Lower lobe of right lung (tissue), 2 donors: ENCODE results near the gene OXCT2. TPM values are rescaled to one million over a fixed set of nuclear protein-coding genes. Genes with fewer than 3 reads are reported as not detected.
"Not testable (repeated sequence)": the region's sequence is repeated elsewhere in the genome, so short reads cannot be mapped to it uniquely, and the experiment has no call there.

Experiments used
- ATAC-seq, 2 donors: fragments of 200-7000 bp; cut with Tn5 transposase; one replicate each; pipeline ENCODE4 v1.9.1; 2020 to 2022; ENCODE audit warnings: mild to moderate bottlenecking in 2 of 2, moderate library complexity in 2 of 2
- DNase-seq: peaks from one replicate; pipeline ENCODE4 v3.0.0-alpha.2; 2020
- H3K27ac ChIP-seq: fragments of 200-600 bp; one replicate; pipeline ENCODE4 v1.8.0; 2022
- H3K27me3 ChIP-seq: fragments of 200-600 bp; one replicate; pipeline ENCODE4 v1.8.0; 2022; ENCODE audit warnings: low read depth
- H3K36me3 ChIP-seq: fragments of 200-600 bp; one replicate; pipeline ENCODE4 v1.8.0; 2022; ENCODE audit warnings: mild to moderate bottlenecking
- H3K4me1 ChIP-seq: fragments of 200-600 bp; one replicate; pipeline ENCODE4 v1.8.0; 2022
- H3K4me3 ChIP-seq: fragments of 200-600 bp; one replicate; pipeline ENCODE4 v1.8.0; 2022; ENCODE audit warnings: mild to moderate bottlenecking
- H3K9me3 ChIP-seq: fragments of 200-600 bp; one replicate; pipeline ENCODE4 v1.8.0; 2022
- CTCF ChIP-seq: fragments of 200-600 bp; IDR thresholded peaks from one replicate; pipeline ENCODE4 v1.8.0; 2022; ENCODE audit warnings: antibody characterized with exemption, mild to moderate bottlenecking
- intact Hi-C: fragments of 100-400 bp; cut with DNase I; formaldehyde crosslinking; loops from one replicate; pipeline ENCODE4 v1.11.0; 2022
- total RNA-seq: library from RNA; stranded (reverse); fragmentation: NEBNext Ultra II Directional; extraction: Animal tissue kit (Norgen Biotek cat#: 25700); gene quantifications from one replicate; pipeline ENCODE4 v1.2.1, GENCODE V29; 2021
- donor health status: DM: no; HTN: yes; CAD: no; lungs with severe emphysema.

Gene OXCT2
- total RNA-seq, 1 donor from 2014 or later = 0.47 TPM

GRCh38 chr1:39779137-39779536 is 8.0 kb upstream of the OXCT2 start:
- no peak for TF ChIP-seq CTCF
- Histone ChIP-seq H3K4me1 (no peaks in the 10 kb centered on the region), H3K36me3 (no peaks in the 10 kb centered on the region), H3K27me3 (no peaks in the 10 kb centered on the region), H3K27ac (no peak overlapping the region), H3K4me3 (no peak overlapping the region), H3K9me3 (no peaks in the 10 kb centered on the region)
- intact Hi-C loops = no loop called here
- ATAC-seq (no peak), DNase-seq (peak; percentile 10)

- H3K27ac ChIP-seq, intact Hi-C loops, H3K4me3 ChIP-seq, DNase-seq, H3K9me3 ChIP-seq, ATAC-seq, H3K4me1 ChIP-seq, H3K27me3 ChIP-seq, H3K36me3 ChIP-seq: not testable (repeated sequence)
Observed at GRCh38 chr1:39778463-39779099, 7.4 kb upstream of the OXCT2 start.

- H3K36me3 ChIP-seq, H3K27me3 ChIP-seq, H3K4me3 ChIP-seq, intact Hi-C loops, H3K27ac ChIP-seq, H3K4me1 ChIP-seq, H3K9me3 ChIP-seq, ATAC-seq: not testable (repeated sequence)
- peak; percentile 28 for DNase-seq
Observed at GRCh38 chr1:39777896-39778295, 6.7 kb upstream of the OXCT2 start.

- no peaks in the 10 kb centered on the region for H3K9me3 ChIP-seq
- intact Hi-C loops = no loop called here
- H3K27me3 ChIP-seq = no peaks in the 10 kb centered on the region
- no peak for DNase-seq
- no peak overlapping the region for H3K4me3 ChIP-seq
- no peak overlapping the region for H3K27ac ChIP-seq
- no peak for TF ChIP-seq CTCF
- H3K4me1 ChIP-seq = no peaks in the 10 kb centered on the region
- no peaks in the 10 kb centered on the region for H3K36me3 ChIP-seq
- no peak for ATAC-seq
Observed at GRCh38 chr1:39777306-39777705, 6.2 kb upstream of the OXCT2 start.

- Histone ChIP-seq H3K9me3 (no peaks in the 10 kb centered on the region), H3K36me3 (no peaks in the 10 kb centered on the region), H3K27me3 (no peaks in the 10 kb centered on the region), H3K4me3 (no peak overlapping the region), H3K27ac (no peak overlapping the region), H3K4me1 (no peaks in the 10 kb centered on the region)
- DNase-seq = no peak
- intact Hi-C loops = no loop called here
- no peak for TF ChIP-seq CTCF
- no peak for ATAC-seq
Observed at GRCh38 chr1:39776886-39777285, 5.7 kb upstream of the OXCT2 start.

GRCh38 chr1:39776400-39776713 is 5.2 kb upstream of the OXCT2 start:
- intact Hi-C loops = no loop called here
- H3K27me3 ChIP-seq = peaks cover under 1% of the 10 kb centered on the region
- H3K4me1 ChIP-seq = no peaks in the 10 kb centered on the region
- H3K4me3 ChIP-seq = no peak overlapping the region
- TF ChIP-seq CTCF = no peak
- no peaks in the 10 kb centered on the region for H3K9me3 ChIP-seq
- ATAC-seq = peak in 1 of 2 donors; percentile 20
- H3K36me3 ChIP-seq = no peaks in the 10 kb centered on the region
- peak; percentile 29 for DNase-seq
- no peak overlapping the region for H3K27ac ChIP-seq

- ATAC-seq = peak in 1 of 2 donors; percentile 29
- DNase-seq = peak; percentile 22
- not testable (repeated sequence) for H3K4me3 ChIP-seq
Observed at GRCh38 chr1:39775676-39776399, 4.7 kb upstream of the OXCT2 start.

GRCh38 chr1:39775141-39775540 is 4.0 kb upstream of the OXCT2 start:
- H3K36me3 ChIP-seq, ATAC-seq, H3K4me3 ChIP-seq, H3K27me3 ChIP-seq, H3K4me1 ChIP-seq, H3K9me3 ChIP-seq, H3K27ac ChIP-seq, intact Hi-C loops: not testable (repeated sequence)
- peak; percentile 11 for DNase-seq

More at GRCh38 chr1:39775676-39776399, 4.7 kb upstream of the OXCT2 start:
- H3K4me1 ChIP-seq, intact Hi-C loops, H3K27ac ChIP-seq, H3K9me3 ChIP-seq, H3K27me3 ChIP-seq, H3K36me3 ChIP-seq: not testable (repeated sequence)

- H3K4me1 ChIP-seq, ATAC-seq, H3K9me3 ChIP-seq, DNase-seq, H3K36me3 ChIP-seq, intact Hi-C loops, H3K4me3 ChIP-seq, H3K27me3 ChIP-seq, H3K27ac ChIP-seq: not testable (repeated sequence)
Observed at GRCh38 chr1:39773369-39773979, 2.3 kb upstream of the OXCT2 start.
